Globus pallidus (tissue), 1 donor: Measurements from ENCODE around the gene TBC1D10B.
"Not testable (repeated sequence)": the region's sequence is repeated elsewhere in the genome, so short reads cannot be mapped to it uniquely, and the experiment has no call there.

ENCODE experiments used
- DNase-seq: peaks from one replicate; pipeline ENCODE4 v3.0.0-alpha.2; 2015; ENCODE audit warnings: low spot score

TBC1D10B gene

DNA sequence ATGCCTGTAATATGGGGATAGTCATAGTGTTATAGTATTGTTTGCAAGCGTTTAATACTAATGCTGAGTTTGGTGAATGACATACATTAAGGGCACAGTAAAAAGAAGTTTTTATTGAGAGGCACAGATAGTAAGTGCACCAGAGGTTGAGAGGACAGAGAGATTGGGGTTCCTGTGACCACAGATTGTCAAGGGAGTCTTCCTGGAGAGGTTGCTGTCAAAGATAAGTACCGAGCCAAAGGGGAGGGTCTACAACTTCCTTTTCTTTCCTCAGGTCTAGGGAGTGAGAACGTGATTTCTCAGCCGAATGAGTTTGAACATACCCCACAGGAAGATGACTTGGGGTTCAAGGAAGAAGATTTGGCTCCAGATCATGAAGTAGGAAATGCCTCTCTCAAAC is 26.8 kb upstream of the TBC1D10B start:
- DNase-seq = no peak

DNA sequence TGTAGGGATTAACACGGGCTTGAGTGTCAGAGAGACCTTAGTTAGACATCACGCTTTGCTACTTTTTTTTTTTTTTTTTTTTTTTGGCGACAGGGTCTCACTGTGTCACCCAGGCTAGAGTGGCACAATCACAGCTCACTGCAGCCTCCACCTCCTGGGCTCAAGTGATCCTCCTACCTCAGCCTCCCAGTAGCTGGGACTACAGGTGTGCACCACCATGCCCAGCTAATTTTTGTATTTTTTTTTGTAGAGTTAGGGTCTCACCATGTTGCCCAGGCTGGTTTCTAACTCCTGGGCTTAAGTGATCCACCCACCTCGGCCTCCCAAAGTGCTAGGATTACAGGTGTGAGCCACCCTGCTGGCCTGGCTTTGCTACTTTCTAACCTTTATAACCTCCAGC is 26.3 kb upstream of the TBC1D10B start:
- DNase-seq = not testable (repeated sequence)

DNA sequence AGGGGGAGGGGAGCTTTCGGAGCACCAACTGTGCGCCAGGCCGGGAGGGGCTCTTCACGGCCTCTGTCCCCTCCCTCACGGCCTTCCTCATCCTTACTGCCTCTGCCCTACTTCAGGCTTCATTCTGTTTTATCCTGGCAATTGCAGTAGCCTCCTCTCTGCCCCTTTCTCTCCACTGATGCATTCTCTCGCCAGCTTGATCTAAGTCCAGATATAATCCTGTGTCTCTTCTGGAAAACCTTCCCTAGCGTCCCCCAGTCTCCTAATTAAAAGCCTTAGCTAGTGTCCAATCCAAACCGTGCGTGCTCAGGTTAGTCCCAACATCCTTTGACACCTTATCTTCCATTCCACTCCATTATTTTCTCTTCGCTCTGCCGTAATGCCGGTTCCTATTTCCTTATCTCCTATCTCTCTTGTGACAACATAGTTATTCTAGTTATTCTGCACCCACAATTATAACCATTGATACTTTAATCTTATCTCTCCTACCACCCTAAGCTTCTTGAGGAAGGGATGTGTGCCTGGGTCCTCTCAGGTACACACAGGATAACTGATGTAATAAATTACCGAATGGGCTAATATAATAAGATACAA is 25.8 kb upstream of the TBC1D10B start:
- no peak for DNase-seq

DNA sequence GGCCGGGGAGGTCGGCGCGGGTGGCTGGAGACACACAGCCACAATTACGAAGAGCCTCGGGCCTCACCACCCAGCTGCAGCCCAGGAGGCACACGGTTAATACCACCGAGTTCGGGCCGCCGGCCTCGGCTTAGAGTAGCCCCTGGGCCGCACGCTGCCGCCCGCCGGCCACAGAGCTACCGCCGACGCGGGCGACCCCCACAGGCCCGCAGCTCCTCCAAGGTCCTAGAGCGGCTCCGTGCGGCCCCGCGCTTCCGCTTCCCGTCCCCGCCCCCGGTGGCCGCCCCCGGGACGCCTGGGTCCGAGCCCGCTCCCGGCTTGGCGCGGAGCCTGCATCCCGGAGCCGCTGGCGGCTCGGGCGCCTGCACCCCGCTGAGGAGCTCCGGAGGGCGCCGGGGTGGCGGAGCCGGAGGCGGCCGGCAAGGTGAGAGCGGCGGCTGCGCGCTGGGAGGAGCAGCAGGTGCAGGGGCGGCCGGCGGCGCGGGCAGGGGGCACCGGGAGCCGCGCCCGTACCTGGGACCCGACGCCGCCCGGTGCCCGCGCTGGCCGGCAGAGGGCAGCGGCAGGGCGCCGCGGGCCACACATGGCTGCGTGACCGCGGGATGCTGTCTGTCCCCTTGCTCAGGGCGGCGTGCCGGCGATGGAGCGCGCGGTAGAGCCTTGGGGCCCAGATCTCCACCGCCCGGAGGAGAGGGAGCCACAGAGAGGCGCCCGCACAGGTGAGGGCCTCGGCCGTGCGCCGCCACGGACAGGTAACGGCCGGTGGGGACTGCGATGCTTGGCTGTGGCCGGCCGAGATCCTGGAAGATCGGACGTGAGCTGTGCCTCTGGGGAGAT is 25.1 kb upstream of the TBC1D10B start, which contains the start of gene ZNF48:
TSS of gene ZNF48 (plus strand) at position 266 of the 837 bp plus-strand sequence. CDS start at position 641, 375 bp downstream.
- peak; percentile 91 for DNase-seq

DNA sequence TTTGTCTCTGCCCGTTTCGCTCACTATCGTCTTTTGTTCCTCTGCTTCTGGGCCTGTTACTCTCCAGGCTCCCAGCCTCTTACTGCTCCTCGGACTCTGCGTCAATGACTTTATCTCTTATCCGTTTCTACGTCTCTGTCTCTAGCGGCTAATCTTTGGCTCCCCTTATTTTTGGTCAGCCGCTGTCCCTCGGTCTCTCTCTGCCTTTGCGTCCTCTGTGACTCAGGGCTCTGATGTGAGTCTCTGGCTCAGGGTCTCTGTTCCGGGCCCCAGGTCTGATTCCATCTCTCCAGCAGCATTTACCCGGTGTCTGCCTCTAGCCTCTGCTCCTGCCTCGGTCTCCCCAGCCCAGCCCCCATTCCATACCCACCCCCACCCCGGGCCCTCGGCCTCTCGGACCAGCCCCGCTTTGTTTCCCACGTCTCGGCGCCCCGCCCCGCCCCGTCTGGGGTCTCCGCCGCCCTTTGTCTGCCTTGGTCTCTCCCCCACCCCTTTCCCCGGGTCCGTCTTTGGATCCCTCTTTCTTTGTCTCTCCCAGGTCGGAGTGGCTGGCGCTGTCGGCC is 24.4 kb upstream of the TBC1D10B start:
- DNase-seq = no peak

DNA sequence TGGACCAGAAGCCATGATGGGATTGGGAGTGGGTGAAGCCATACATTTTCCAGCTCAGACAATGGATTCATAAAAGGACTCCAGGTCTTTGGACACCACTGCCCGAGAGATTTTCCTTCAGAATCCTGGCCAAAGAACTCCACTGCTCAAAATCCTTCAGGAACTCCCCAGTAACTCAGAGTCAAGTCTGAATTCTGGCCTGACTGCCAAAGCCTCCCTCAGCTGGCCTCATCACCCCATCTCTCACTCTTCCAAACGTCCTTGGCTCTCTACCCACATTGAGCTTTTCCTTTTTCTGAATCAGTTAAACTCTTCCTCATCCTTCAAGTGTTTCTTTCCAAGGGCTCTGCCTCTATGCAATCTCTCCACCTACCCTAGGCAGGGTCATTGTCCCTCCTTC is 13.2 kb upstream of the TBC1D10B start:
- no peak for DNase-seq

DNA sequence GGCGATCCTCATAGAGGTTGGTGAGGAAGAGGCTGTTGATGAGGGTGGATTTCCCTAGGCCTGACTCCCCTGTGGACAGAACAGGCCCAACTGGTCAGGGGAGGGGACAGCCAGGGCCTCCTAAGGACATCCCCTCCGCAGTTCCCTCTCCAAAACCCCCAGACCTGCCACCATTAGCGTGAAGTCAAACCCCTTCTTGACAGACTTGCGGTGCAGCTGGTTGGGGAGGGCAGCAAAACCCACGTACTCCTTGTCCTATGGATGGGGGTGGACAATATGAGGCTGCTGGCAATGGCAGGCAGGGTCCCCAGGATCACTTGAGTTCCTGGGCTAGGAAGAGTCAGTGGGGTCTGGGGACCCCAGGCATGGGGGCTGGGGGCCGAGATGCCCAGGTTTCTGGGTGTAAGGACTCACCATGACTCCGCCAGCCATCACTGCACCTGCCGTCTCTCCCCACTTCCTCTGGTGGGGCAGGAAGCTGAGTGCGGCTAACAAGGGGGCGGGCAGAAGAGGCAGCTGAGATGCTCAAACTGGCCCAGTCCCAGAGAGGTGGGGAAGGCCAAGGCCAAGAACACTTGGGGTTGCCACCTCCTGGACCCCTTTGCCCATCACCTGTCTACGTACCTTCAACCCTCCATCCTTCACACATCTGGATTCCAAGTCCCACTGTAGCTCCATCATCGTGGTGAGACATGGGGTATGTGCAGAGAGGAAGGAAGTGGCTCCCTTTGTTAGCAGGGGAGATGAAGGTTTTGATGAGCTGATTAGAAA is 12.0 kb upstream of the TBC1D10B start, which contains the start of gene SEPTIN1:
TSS of gene SEPTIN1 (minus strand) at position 451 of the 771 bp plus-strand sequence. CDS start at position 432, 19 bp downstream.
- DNase-seq = no peak

DNA sequence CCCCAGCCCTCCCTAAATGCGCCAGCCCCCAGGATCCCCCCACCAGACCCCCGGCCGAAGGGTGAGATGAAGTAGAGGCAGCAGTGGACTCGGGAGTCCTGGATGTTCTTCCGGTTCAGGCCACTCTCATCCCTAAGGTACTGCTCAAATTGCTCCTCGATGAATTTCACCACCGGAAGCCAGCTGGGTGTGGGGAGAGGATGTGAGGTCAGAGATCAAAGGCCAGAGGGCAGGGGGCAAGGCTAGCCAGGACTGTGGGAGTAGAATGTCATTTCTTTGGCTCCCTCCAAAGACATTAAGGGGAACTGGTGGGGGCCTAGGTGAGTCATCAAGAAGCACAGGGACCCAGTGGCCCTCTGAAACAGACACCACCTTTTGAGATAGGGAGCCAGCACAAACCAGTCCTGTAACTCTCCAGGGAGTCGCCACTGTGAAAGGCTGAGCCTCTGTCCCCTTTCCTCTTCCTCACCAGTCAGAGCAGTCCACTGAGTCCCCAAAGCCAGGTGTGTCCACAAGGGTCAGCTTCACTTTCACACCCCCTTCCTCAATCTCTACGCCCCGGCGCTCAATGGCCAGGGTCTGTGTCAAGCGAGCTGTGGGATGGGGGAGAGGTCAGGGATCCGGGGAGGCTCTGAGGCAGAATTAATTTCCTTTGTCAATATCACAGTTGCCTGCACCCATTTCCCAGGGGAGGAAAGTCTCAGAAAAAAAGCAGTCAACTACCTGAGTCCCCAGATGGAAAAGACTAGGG is 11.2 kb upstream of the TBC1D10B start:
- no peak for DNase-seq

DNA sequence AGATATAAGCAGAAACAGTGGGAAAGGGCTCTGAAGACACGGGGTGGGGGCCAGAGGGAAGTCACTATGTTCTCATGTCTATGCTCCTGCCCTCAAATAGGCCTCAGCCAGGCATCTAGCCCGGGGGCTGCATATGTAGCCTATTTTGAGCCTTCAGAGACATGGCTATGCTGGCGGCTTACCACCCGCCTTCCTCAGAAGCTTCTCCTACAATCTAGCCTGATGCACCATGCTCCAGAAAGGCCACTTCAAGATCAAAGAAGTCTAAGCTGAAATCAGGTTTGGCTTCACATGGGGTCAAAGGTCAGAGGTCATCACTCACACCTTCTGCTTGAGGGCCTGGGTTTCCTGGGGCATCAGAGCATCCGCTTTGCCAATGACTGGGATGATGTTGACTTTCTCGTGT is 10.5 kb upstream of the TBC1D10B start:
- DNase-seq = no peak

DNA sequence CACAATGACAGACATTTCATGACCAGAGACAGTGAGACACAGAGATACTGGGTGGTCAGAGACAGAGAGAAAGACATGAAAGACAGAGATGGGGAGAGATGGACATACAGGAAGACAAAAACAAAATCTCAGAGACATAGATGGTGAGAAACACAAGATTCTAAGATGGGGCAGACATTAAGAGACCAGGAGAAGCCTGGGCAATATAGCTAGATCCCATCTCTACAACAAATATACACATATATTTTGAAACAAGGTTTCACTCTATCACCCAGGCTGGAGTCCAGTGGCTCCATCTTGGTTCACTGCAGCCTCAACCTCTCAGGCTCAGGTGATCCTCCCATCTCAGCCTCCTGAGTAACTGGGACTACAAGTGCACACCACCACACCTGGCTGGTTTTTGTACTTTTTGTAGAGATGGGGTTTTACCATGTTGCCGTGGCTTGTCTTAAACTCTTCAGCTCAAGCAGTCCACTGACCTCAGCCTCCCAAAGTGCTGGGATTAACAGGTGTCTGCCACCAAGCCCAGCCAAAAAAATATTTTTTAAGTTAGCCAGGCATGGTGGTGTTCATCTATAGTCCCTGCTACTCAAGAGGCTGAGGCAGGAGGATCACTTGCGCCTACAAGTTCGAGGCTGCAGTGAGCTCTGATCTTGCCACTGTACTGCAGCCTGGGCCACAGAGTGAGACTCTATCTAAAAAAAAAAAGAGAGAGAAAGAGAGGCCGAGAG is 9.9 kb upstream of the TBC1D10B start:
- DNase-seq = no peak

DNA sequence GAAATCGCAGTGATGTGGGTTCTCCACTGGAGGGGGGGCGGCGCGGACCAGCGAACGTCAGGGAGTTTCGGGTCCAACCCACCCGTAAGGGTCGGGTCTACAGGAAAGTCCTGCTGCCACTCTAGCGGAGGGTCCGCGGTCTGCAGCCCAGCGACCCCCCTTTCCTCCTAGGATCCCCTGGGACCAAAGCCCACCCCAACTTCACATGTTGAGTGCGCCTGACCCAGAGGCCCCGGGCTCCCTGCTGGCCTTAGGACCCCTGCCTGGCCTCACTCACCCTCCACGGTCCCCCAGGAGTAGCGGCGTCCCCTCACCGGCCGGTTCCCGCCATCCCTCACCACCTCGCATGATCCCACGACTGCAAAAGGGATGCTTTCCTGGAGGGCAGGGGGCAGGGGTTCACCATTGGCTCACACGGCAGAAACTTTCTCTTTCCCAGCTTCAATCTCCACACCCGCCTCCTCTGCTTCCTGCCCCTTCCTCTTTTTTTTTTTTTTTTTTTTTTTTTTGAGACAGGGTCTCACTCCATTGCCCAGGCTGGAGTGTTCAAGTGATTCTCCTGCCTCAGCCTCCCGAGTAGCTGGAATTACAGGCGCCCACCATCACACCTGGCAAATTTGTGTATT is 9.0 kb upstream of the TBC1D10B start:
- DNase-seq = no peak

DNA sequence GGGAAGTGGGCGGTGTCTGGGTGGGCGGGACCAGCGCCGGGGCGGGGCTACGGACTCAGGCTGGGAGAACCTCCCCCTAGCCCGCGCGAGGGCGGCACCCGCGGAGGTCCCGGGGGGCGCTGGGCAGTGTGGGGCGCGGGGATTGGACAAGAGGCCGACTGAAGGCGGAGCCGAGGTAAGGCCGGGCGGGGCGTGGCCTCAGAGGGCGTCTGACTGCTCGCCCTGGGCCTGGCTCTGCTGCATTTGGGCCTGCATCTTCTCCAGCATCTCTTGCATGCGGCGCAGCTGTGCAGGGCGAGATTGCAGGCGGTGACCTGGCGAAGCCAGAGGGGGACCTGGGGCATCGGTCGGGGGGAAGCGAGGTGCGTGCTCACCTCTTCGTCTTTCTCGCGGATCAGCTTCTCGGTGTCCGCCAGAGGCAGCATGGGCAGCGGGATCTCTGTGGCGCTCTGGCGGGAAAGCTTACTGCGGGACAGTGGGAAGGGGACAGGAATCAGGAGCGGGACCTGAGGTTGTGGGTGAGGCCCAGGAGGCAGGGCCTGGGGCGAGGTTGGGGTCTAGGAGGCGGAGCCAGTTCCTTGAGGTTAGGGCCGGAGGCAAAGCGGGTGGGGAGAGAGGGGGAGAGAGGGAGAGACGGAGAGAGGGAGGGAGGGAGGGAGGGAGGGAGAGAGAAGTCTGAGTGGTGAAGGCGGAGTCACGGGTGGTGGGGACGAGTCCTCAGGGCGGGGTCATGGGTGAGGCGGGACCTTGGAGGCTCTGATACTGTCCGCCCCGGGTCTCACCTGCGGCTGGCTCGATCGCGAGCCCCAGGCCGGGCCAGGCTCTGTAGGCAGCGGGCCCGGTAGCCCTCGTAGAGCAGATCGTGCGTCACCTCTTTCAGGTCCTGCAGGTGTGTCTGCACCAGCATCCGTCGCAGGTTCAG is 8.2 kb upstream of the TBC1D10B start:
- DNase-seq = peak; percentile 99

DNA sequence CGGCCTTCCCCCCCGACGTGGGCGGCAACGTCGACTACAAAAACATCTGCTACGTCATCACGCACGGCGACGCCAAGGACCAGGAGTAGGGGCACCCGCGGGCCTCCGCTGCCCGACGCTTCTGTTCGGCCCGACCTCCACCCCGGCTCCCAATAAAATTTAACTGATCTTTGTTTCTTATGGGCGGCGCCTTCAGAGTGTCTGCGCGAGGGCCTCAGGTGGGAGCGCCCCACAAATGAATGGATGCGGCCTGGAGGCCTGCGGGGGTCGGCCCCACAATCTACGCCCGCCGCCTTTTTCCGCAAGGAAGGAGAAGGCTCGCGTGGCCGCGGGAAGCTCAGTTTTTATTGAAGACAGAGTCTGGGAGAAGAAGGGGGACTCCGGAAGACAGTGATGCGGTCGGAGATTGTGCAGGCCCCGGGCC is 7.5 kb upstream of the TBC1D10B start:
- DNase-seq = peak; percentile 92

DNA sequence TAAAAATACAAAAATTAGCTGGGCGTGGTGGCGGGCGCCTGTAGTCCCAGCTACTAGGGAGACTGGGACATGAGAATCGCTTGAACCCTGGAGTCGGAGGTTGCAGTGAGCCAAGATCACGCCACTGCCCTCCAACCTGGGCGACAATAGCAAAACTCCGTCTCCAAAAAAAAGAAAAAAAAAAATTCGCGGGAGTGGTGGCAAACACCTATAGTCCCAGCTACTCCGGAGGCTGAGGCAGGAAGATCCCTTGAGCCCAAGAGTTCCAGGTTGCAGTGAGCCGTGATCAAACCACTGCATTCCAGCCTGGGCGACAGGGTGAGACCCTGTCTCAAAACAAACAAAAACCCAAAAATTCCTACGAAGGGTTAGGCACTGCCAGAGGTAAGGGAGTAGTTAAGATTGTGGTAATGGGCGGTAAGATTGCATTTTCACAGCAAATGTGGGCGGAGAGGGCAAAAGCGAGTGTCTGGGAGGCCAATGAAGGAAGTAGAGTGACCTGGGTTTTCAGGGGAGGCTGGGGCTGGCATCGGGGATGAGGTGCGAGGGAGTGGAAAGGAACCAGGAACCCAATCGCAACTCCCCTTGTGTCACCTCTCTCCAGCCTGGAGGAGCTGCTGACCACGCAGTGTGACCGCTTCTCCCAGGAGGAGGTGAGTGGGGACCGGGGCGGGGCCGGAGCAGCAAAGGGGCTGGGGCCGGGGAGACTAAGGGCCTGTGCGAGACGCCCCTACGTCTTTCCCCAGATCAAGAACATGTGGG is 6.9 kb upstream of the TBC1D10B start:
- DNase-seq = no peak

DNA sequence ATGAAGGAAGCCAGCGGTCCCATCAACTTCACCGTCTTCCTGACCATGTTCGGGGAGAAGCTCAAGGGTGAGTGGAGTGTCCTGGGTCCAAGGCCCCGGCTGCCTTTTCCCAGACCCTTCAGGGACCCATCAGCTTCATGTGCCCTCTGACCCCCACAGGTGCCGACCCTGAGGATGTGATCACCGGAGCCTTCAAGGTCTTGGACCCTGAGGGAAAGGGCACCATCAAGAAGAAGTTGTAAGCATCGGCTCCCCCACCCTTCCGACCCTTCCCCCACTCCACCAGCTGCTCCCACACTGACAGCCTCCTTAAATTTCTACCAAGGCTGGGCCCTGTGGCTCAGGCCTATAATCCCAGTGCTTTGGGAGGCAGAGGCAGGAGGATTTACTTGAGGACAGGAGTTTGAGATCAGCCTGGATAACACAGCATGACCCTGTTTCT is 6.2 kb upstream of the TBC1D10B start:
- DNase-seq = no peak

DNA sequence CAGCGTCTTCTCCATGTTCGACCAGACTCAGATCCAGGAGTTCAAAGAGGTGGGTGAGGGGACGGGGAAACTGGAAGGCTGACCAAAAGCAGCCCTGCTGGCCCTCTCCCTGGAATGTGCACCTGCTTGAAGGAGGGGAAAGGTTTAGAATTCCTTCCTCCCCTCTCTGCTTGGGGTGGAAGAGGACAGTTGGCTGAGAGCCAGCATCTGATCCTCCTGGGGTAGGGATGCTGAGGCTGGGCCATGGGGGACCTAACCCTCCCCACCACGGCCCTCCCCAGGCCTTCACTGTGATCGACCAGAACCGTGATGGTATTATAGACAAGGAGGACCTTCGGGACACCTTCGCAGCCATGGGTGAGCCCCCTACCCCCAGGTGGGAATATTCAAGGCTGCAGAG is 5.6 kb upstream of the TBC1D10B start:
- DNase-seq = no peak

DNA sequence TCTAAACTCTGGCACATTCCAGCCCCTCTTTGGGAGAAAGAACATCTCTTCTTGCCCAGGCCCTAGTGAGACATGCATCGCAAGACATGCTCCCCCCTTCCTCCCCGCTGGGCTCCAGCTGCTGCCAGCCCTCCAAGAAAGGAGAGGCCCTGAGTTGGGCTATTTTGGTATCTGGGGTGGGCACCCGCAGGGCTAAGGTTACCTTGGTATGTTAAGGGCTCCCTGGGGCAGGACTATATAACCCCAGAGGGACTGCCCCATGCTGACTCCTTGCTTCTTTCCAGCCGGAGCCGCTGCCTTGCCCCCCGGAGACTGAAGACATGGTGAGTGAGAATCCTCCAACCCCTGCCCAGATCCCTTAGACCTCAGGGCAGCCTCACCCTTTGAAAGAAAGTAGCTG is 4.2 kb upstream of the TBC1D10B start, which contains the start of gene MYL11:
TSS of gene MYL11 (plus strand) at position 265 of the 400 bp plus-strand sequence. CDS start at position 321, 56 bp downstream.
- DNase-seq = no peak

DNA sequence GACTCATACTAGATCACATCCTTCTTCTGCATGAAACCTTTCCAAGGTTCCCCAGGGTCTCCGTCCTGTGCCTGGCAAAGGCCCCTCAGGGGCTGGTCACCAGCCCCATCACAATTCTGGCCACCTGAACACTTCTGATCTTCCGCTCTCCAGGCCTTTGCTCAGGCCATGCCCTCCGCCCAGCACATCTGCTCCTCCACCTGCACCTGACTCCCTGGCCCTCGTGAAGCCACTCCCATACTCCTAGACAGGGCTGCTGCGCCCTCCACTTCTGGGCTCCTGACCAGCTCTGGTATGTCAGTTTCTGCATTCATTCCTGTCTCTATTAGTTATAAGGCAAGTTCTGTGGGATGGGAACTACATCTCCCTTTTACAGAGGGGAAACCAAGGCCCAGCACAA is 2.4 kb upstream of the TBC1D10B start:
- no peak for DNase-seq
